GM12878 (cell line): ENCODE results near the gene ALDH1A2.

Source experiments
- MYC ChIP-seq: IDR thresholded peaks from 2 replicates; pipeline ENCODE4 v1.6.1; 2011; ENCODE audit warnings: mild to moderate bottlenecking, low read length, moderate library complexity, inconsistent platforms; ENCODE audit not compliant: insufficient read depth, insufficient replicate concordance, insufficient read length, severe bottlenecking
- ZNF384 ChIP-seq: IDR thresholded peaks from 2 replicates; pipeline ENCODE4 v1.6.1; 2012; ENCODE audit warnings: low read depth, mild to moderate bottlenecking, low read length, improper control_type of control experiment, borderline replicate concordance
- TF ChIP-seq, protein P1 (sequence below): IDR thresholded peaks from 2 replicates; pipeline ENCODE4 v1.6.1; 2012; ENCODE audit warnings: low read length, inconsistent platforms
- TF ChIP-seq, protein P2 (sequence below), 3 experiments: IDR thresholded peaks in 2 of 3; conservative IDR thresholded peaks in 1 of 3; 2 replicates each; pipeline ENCODE4 v1.5.1; 2011; ENCODE audit warnings: low read depth in 3 of 3, low read length in 3 of 3, mild to moderate bottlenecking in 3 of 3, control low read depth in 2 of 3, moderate library complexity in 2 of 3, inconsistent platforms in 1 of 3, mixed read lengths in 1 of 3; ENCODE audit not compliant: control insufficient read depth in 2 of 3, insufficient read depth in 1 of 3; ENCODE audit errors: extremely low read depth in 1 of 3

DNA sequence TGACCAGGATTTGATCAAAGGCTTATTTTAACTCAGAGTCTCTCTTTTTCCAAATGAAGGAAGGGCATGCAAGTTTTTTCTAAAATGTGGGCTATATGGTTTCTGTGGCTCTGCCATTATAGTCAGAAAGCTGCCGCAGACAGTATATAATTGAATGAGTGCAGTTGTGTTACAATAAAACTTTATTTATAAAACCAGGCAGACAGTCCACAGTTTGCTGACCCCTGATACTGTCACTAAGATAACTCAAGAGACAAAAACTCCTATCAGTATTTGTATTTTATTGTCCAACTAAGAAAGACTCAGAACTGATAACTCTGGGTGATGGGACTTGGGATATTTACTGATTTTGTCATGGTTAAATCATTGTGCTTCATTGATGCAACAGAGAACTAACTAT is 4.9 kb downstream of the ALDH1A2 start:
- TF ChIP-seq ZNF384 (no peak), MYC (no peak)
- TF ChIP-seq, protein P1, sequence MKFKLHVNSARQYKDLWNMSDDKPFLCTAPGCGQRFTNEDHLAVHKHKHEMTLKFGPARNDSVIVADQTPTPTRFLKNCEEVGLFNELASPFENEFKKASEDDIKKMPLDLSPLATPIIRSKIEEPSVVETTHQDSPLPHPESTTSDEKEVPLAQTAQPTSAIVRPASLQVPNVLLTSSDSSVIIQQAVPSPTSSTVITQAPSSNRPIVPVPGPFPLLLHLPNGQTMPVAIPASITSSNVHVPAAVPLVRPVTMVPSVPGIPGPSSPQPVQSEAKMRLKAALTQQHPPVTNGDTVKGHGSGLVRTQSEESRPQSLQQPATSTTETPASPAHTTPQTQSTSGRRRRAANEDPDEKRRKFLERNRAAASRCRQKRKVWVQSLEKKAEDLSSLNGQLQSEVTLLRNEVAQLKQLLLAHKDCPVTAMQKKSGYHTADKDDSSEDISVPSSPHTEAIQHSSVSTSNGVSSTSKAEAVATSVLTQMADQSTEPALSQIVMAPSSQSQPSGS = no peak
- TF ChIP-seq, protein P2, sequence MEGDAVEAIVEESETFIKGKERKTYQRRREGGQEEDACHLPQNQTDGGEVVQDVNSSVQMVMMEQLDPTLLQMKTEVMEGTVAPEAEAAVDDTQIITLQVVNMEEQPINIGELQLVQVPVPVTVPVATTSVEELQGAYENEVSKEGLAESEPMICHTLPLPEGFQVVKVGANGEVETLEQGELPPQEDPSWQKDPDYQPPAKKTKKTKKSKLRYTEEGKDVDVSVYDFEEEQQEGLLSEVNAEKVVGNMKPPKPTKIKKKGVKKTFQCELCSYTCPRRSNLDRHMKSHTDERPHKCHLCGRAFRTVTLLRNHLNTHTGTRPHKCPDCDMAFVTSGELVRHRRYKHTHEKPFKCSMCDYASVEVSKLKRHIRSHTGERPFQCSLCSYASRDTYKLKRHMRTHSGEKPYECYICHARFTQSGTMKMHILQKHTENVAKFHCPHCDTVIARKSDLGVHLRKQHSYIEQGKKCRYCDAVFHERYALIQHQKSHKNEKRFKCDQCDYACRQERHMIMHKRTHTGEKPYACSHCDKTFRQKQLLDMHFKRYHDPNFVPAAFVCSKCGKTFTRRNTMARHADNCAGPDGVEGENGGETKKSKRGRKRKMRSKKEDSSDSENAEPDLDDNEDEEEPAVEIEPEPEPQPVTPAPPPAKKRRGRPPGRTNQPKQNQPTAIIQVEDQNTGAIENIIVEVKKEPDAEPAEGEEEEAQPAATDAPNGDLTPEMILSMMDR (IDR thresholded peaks at IDR 0.05 in 2 of 3, conservative IDR thresholded peaks at IDR 0.05 in 1 of 3; ENCODE audit: control insufficient read depth in 2 of 3, extremely low read depth in 1 of 3, insufficient read depth in 1 of 3, low read depth in 3 of 3, low read length in 3 of 3) = no peak
